ENCODE data around the gene STARD3. TPM values are rescaled to one million over a fixed set of nuclear protein-coding genes. Genes with fewer than 3 reads are reported as not detected.

STARD3 gene
- total and polyA plus RNA-seq, 2 of the 13 experiments (the other 11 are each of a cell fraction or from before 2014, with no cell fraction given): 34.6 to 100 TPM

DNA sequence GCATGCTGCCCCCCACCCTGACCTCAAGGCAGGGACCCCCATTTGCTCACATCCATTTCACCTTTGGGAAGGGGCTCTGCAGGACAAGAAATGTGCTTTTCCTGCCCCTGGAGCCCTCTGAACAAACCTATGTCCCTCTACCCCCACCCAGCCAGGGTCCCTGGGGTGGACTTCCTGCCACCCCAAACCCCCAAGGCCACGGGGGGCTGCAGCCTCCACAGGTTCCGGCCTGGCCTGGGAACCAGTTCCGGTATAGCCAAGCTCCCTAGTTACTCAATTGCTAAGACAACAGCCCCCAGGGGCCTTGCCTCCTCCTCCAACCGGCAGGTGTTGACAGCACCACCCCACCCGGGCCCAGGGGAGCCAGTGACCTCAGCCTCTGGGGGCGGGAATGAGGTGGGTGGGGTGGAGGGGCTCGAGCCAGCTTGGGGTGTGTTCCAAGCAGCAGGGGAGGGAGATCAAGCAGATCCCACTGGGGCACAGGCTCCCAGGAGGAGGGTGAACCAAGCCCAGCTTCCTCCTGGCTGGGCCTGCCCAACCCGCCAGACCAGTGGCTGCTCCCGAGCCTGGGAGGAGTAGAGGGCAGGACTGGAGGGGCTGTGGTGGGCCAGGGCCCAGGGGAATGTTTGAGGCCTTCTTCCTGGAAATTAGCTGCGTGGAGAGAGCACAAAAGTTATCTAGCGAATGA lies 37.9 kb downstream of the STARD3 start (continued):
- TF ChIP-seq, protein P1, sequence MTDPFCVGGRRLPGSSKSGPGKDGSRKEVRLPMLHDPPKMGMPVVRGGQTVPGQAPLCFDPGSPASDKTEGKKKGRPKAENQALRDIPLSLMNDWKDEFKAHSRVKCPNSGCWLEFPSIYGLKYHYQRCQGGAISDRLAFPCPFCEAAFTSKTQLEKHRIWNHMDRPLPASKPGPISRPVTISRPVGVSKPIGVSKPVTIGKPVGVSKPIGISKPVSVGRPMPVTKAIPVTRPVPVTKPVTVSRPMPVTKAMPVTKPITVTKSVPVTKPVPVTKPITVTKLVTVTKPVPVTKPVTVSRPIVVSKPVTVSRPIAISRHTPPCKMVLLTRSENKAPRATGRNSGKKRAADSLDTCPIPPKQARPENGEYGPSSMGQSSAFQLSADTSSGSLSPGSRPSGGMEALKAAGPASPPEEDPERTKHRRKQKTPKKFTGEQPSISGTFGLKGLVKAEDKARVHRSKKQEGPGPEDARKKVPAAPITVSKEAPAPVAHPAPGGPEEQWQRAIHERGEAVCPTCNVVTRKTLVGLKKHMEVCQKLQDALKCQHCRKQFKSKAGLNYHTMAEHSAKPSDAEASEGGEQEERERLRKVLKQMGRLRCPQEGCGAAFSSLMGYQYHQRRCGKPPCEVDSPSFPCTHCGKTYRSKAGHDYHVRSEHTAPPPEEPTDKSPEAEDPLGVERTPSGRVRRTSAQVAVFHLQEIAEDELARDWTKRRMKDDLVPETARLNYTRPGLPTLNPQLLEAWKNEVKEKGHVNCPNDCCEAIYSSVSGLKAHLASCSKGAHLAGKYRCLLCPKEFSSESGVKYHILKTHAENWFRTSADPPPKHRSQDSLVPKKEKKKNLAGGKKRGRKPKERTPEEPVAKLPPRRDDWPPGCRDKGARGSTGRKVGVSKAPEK (CRISPR knock-in tag; IDR thresholded peaks at IDR 0.05; ENCODE audit: borderline replicate concordance): no peak
- TF ChIP-seq, protein P2, sequence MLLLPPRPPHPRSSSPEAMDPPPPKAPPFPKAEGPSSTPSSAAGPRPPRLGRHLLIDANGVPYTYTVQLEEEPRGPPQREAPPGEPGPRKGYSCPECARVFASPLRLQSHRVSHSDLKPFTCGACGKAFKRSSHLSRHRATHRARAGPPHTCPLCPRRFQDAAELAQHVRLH (CRISPR knock-in tag; IDR thresholded peaks at IDR 0.05; ENCODE audit: borderline replicate concordance, low read depth): peak; percentile 44; the same call in 1 of the 2 replicates
- TF ChIP-seq KMT2B (CRISPR knock-in tag; IDR thresholded peaks at IDR 0.05): no peak
- TF ChIP-seq ASH2L (IDR thresholded peaks at IDR 0.05; ENCODE audit: insufficient read length, low read depth, low read length): no peak
- no peak for TF ChIP-seq TBL1XR1 (IDR thresholded peaks at IDR 0.05; ENCODE audit: borderline replicate concordance, low read length, partially characterized antibody)
- TF ChIP-seq SIX4 (CRISPR knock-in tag; IDR thresholded peaks at IDR 0.05): no peak
- TF ChIP-seq ZNF816 (CRISPR knock-in tag; IDR thresholded peaks at IDR 0.05; ENCODE audit: borderline replicate concordance): no peak
- TF ChIP-seq HNF4A (CRISPR knock-in tag; IDR thresholded peaks at IDR 0.05): no peak
- TF ChIP-seq ZBTB3 (CRISPR knock-in tag; IDR thresholded peaks at IDR 0.05; ENCODE audit: borderline replicate concordance, low read depth): no peak
- TF ChIP-seq RARA (CRISPR knock-in tag; IDR thresholded peaks at IDR 0.05): peak; percentile 76
- TF ChIP-seq ZNF468 (CRISPR knock-in tag; IDR thresholded peaks at IDR 0.05): no peak
- TF ChIP-seq, protein P3, sequence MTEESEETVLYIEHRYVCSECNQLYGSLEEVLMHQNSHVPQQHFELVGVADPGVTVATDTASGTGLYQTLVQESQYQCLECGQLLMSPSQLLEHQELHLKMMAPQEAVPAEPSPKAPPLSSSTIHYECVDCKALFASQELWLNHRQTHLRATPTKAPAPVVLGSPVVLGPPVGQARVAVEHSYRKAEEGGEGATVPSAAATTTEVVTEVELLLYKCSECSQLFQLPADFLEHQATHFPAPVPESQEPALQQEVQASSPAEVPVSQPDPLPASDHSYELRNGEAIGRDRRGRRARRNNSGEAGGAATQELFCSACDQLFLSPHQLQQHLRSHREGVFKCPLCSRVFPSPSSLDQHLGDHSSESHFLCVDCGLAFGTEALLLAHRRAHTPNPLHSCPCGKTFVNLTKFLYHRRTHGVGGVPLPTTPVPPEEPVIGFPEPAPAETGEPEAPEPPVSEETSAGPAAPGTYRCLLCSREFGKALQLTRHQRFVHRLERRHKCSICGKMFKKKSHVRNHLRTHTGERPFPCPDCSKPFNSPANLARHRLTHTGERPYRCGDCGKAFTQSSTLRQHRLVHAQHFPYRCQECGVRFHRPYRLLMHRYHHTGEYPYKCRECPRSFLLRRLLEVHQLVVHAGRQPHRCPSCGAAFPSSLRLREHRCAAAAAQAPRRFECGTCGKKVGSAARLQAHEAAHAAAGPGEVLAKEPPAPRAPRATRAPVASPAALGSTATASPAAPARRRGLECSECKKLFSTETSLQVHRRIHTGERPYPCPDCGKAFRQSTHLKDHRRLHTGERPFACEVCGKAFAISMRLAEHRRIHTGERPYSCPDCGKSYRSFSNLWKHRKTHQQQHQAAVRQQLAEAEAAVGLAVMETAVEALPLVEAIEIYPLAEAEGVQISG (CRISPR knock-in tag; IDR thresholded peaks at IDR 0.05): peak; percentile 67
- no peak; a peak in 1 of 4 replicates for TF ChIP-seq NR2F1 (CRISPR knock-in tag; IDR thresholded peaks at IDR 0.05)
- TF ChIP-seq ZNF839 (CRISPR knock-in tag; IDR thresholded peaks at IDR 0.05; ENCODE audit: borderline replicate concordance): no peak
- TF ChIP-seq STAG1 (CRISPR knock-in tag; IDR thresholded peaks at IDR 0.05): no peak
- TF ChIP-seq TBP (CRISPR knock-in tag; IDR thresholded peaks at IDR 0.05): no peak
- TF ChIP-seq, protein P4, sequence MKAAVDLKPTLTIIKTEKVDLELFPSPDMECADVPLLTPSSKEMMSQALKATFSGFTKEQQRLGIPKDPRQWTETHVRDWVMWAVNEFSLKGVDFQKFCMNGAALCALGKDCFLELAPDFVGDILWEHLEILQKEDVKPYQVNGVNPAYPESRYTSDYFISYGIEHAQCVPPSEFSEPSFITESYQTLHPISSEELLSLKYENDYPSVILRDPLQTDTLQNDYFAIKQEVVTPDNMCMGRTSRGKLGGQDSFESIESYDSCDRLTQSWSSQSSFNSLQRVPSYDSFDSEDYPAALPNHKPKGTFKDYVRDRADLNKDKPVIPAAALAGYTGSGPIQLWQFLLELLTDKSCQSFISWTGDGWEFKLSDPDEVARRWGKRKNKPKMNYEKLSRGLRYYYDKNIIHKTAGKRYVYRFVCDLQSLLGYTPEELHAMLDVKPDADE (CRISPR knock-in tag; IDR thresholded peaks at IDR 0.05): no peak
- TF ChIP-seq ZFP62 (CRISPR knock-in tag; IDR thresholded peaks at IDR 0.05): no peak
- TF ChIP-seq, protein P5, sequence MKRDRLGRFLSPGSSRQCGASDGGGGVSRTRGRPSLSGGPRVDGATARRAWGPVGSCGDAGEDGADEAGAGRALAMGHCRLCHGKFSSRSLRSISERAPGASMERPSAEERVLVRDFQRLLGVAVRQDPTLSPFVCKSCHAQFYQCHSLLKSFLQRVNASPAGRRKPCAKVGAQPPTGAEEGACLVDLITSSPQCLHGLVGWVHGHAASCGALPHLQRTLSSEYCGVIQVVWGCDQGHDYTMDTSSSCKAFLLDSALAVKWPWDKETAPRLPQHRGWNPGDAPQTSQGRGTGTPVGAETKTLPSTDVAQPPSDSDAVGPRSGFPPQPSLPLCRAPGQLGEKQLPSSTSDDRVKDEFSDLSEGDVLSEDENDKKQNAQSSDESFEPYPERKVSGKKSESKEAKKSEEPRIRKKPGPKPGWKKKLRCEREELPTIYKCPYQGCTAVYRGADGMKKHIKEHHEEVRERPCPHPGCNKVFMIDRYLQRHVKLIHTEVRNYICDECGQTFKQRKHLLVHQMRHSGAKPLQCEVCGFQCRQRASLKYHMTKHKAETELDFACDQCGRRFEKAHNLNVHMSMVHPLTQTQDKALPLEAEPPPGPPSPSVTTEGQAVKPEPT (CRISPR knock-in tag; IDR thresholded peaks at IDR 0.05; ENCODE audit: low read depth): no peak
- no peak for TF ChIP-seq SUZ12 (IDR thresholded peaks at IDR 0.05; ENCODE audit: low read depth, low read length)
- TF ChIP-seq ZNF530 (CRISPR knock-in tag; IDR thresholded peaks at IDR 0.05; ENCODE audit: low read depth): no peak

Data from HepG2 (cell line).